Rectal smooth muscle tissue (tissue), 1 donor: ENCODE data around the gene UST.
"Not testable (repeated sequence)": the region's sequence is repeated elsewhere in the genome, so short reads cannot be mapped to it uniquely, and the experiment has no call there.

ENCODE experiments used
- H3K27ac ChIP-seq: one replicate; pipeline ENCODE4 v1.7.0; 2013; ENCODE audit warnings: low read depth, low read length, inconsistent platforms
- H3K27me3 ChIP-seq: one replicate; pipeline ENCODE4 v1.7.0; 2013; ENCODE audit warnings: low read length; ENCODE audit not compliant: control insufficient read depth, insufficient read depth
- H3K36me3 ChIP-seq: one replicate; pipeline ENCODE4 v1.7.0; 2013; ENCODE audit warnings: low read length; ENCODE audit not compliant: control insufficient read depth, insufficient read depth
- H3K4me1 ChIP-seq: one replicate; pipeline ENCODE4 v1.7.0; 2013; ENCODE audit warnings: low read length; ENCODE audit not compliant: control insufficient read depth, insufficient read depth
- H3K4me3 ChIP-seq: one replicate; pipeline ENCODE4 v1.7.0; 2013; ENCODE audit warnings: low read length
- H3K9ac ChIP-seq: one replicate; pipeline ENCODE4 v1.7.0; 2013; ENCODE audit warnings: low read length

UST gene

GRCh38 chr6:148967011-148967520 is 220.2 kb downstream of the UST start:
- Histone ChIP-seq H3K36me3 (peaks cover 2% of the 10 kb centered on the region), H3K27ac (no peak overlapping the region), H3K9ac (no peak overlapping the region), H3K27me3 (no peaks in the 10 kb centered on the region), H3K4me1 (peaks cover 18% of the 10 kb centered on the region), H3K4me3 (no peak overlapping the region)

- Histone ChIP-seq H3K9ac (no peak overlapping the region), H3K27me3 (no peaks in the 10 kb centered on the region), H3K36me3 (peaks cover 2% of the 10 kb centered on the region), H3K27ac (peak overlapping the region; percentile 16), H3K4me1 (peaks cover 18% of the 10 kb centered on the region), H3K4me3 (no peak overlapping the region)
These were observed 220.7 kb downstream of the UST start for GRCh38 chr6:148967541-148967956.

GRCh38 chr6:148968771-148969602 is 222.2 kb downstream of the UST start:
- Histone ChIP-seq H3K36me3 (peaks cover 2% of the 10 kb centered on the region), H3K9ac (no peak overlapping the region), H3K27ac (peak overlapping the region; percentile 58), H3K27me3 (no peaks in the 10 kb centered on the region), H3K4me3 (no peak overlapping the region), H3K4me1 (peaks cover 18% of the 10 kb centered on the region)

- Histone ChIP-seq H3K27me3 (no peaks in the 10 kb centered on the region), H3K36me3 (peaks cover 2% of the 10 kb centered on the region), H3K4me1 (peaks cover 18% of the 10 kb centered on the region), H3K27ac (peak overlapping the region; percentile 58), H3K9ac (no peak overlapping the region), H3K4me3 (no peak overlapping the region)
These were observed 222.8 kb downstream of the UST start for GRCh38 chr6:148969603-148970061.

- Histone ChIP-seq H3K9ac (no peak overlapping the region), H3K4me3 (no peak overlapping the region), H3K36me3 (peaks cover 2% of the 10 kb centered on the region), H3K27me3 (no peaks in the 10 kb centered on the region), H3K27ac (no peak overlapping the region), H3K4me1 (peaks cover 18% of the 10 kb centered on the region)
These were observed 224.4 kb downstream of the UST start for GRCh38 chr6:148971031-148971927.

- H3K9ac ChIP-seq: no peak overlapping the region
These were observed 225.7 kb downstream of the UST start for GRCh38 chr6:148972481-148972880.

GRCh38 chr6:148973538-148974208 is 226.8 kb downstream of the UST start:
- H3K4me3 ChIP-seq: no peak overlapping the region
- H3K27ac ChIP-seq: no peak overlapping the region

More at GRCh38 chr6:148972481-148972880, 225.7 kb downstream of the UST start:
- H3K36me3 ChIP-seq: peaks cover 2% of the 10 kb centered on the region
- no peak overlapping the region for H3K4me3 ChIP-seq
- no peaks in the 10 kb centered on the region for H3K27me3 ChIP-seq
- H3K27ac ChIP-seq: no peak overlapping the region
- peaks cover 18% of the 10 kb centered on the region for H3K4me1 ChIP-seq

GRCh38 chr6:148974351-148974750 is 227.5 kb downstream of the UST start:
- H3K27me3 ChIP-seq: no peaks in the 10 kb centered on the region
- no peak overlapping the region for H3K9ac ChIP-seq
- H3K27ac ChIP-seq: no peak overlapping the region
- no peak overlapping the region for H3K4me3 ChIP-seq
- H3K4me1 ChIP-seq: peaks cover 2% of the 10 kb centered on the region
- H3K36me3 ChIP-seq: peaks cover 2% of the 10 kb centered on the region

More at GRCh38 chr6:148973538-148974208, 226.8 kb downstream of the UST start:
- Histone ChIP-seq H3K27me3 (no peaks in the 10 kb centered on the region), H3K36me3 (peaks cover 2% of the 10 kb centered on the region), H3K9ac (no peak overlapping the region), H3K4me1 (peaks cover 8% of the 10 kb centered on the region)

- H3K4me3 ChIP-seq, H3K27ac ChIP-seq, H3K36me3 ChIP-seq, H3K27me3 ChIP-seq, H3K9ac ChIP-seq, H3K4me1 ChIP-seq: not testable (repeated sequence)
These were observed 231.5 kb downstream of the UST start for GRCh38 chr6:148978298-148978697.

GRCh38 chr6:148979014-148979901 is 232.4 kb downstream of the UST start:
- H3K27me3 ChIP-seq: no peaks in the 10 kb centered on the region
- H3K36me3 ChIP-seq: no peaks in the 10 kb centered on the region
- no peak overlapping the region for H3K4me3 ChIP-seq
- no peak overlapping the region for H3K9ac ChIP-seq
- no peak overlapping the region for H3K27ac ChIP-seq
- no peaks in the 10 kb centered on the region for H3K4me1 ChIP-seq

- Histone ChIP-seq H3K4me3 (no peak overlapping the region), H3K9ac (no peak overlapping the region), H3K4me1 (no peaks in the 10 kb centered on the region), H3K36me3 (no peaks in the 10 kb centered on the region), H3K27me3 (no peaks in the 10 kb centered on the region), H3K27ac (no peak overlapping the region)
These were observed 233.4 kb downstream of the UST start for GRCh38 chr6:148980234-148980633.
